ENCODE results near the gene DSP. TPM values are rescaled to one million over a fixed set of nuclear protein-coding genes. Genes with fewer than 3 reads are reported as not detected.

The DSP gene
- total RNA-seq, 1 donor from 2014 or later = 76.0 TPM

GRCh38 chr6:7534192-7534591, 7.3 kb upstream of the DSP start:
- no peak for DNase-seq (ENCODE audit: low read depth in 2 of 2)

DNA sequence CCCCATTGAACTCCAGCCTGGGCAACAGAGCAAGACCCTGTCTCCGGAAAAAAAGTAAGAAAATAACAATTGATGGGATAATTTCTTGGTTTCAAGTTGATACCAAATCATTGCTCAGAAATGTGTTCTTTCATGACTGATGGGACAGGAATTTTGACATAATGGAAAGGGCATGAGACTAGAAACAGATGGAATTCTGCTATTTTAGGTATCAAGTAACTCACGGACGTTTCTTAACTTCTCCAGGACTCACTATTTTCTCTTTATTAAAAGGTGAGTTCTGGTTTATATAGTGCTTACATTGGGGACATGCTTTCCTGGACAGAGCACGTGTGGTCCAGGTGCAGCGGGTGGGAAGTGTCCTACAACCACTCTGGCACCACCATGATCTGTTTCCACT, 6.0 kb upstream of the DSP start:
- DNase-seq (ENCODE audit: low read depth in 2 of 2) = no peak

DNA sequence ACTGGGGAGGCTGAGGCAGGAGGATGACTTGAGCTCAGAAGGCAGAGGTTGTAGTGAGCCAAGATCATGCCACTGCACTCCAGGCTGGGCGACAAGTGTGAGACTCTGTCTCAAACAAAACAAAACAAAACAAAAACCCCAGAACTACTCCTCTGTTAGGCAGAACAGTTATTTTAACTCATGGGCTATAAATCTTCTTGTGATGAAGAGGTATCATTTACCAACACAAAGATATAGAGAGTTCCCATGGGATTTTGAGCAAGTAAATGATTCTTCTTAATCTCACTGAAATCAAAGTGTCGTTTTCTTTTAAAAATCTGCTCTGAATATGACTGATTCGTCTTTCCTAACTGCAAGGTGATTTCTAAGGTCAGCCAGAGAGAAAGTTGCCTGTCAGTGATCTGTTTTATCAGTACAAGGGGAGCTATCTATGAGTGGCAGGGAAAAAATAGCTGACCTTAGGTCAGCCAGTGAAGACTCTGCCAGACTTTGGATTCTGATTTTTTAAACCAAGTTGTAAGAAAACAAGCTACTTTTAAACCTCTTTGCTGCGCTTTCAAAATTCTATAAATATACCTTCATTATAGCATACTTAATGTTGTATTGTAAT, 3.8 kb upstream of the DSP start:
- DNase-seq (ENCODE audit: low read depth in 2 of 2) = no peak

DNA sequence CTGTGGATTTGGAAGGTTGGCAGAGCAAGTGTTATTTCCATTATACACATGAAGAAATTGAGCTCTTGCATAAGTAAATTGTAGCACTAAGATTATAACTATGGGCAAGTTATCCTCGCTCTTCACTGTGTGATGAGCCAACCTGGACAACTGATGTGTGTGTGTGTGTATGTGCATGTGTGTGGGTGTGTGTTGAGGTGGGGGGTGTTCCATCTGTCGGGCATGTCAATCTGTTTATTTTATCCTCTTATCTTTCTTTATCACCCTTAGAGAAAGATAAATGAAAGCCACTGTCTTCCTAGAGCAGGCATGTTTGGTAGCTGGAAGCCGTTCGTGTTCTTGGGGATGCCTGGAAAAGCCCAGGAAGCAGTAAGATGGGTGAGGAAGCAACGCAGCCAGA, 3.0 kb upstream of the DSP start:
- DNase-seq (ENCODE audit: low read depth in 2 of 2) = no peak

DNA sequence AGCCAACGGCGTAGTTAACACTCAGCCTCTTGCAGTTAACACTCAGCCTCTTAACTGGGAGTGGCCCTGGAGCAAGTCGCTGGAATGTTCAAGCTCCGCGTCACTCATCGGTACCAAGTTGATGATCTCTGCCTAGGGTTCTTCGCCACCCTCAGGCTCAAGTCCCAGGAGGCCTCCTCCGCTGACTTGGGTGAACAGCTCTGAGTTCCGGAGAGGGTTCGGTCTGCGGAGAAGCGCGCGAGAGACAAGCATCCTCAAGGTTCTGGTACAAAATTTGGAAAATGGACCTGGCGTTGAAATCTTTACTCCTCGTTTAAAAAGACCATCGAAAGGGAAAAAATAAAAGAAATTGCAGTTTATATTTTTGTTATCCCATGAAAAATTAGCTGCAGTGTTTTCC, 876 bp upstream of the DSP start:
- no peak for DNase-seq (ENCODE audit: low read depth in 2 of 2)

DNA sequence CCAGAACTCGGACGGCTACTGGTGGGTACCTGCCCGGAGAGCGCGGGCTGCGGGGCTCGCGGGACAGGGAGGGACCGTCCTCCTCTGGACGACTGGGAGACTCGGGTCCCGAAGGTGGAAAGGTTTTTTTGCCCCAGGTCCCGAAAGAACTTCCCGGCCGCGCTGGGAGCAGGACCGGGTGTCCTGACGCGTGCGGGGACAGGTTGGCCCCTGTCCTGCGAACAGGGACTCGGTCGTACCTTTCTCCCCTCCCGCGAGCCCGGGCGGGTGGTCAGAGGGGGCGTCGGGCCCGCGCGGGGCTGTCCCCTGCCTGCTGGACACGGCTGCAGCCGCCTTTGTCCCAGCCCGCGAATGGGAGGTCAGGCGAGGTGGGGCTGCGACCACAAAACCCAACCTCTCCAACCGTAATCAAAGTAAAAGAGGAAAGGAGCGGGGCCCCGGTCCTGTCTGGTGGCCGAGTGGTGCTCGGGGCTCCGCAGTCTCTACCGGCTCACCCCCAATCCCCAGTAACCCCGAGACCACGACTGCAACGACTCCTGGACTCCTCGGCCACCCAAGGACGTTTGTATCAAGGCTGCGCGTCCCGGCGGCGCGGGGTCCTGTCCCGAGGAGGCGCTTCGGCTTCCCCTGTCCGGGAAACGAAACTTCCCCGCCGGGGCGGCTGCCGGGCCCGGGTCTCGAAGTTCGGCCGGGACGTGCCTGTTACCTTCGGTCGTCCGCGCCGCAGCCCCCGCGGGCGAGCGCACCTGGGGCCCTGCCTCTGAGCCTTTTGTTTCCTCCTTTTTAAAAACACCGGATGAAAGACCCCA, 798 bp downstream of the DSP start:
- DNase-seq (ENCODE audit: low read depth in 2 of 2) = peak; percentile 16 to 31

GRCh38 chr6:7542874-7543624, 1.6 kb downstream of the DSP start:
- DNase-seq (ENCODE audit: low read depth in 2 of 2) = peak; percentile 4 to 42

- DNase-seq (ENCODE audit: low read depth in 2 of 2) = no peak
Measured at GRCh38 chr6:7543789-7544424, 2.4 kb downstream of the DSP start.

- no peak for DNase-seq (ENCODE audit: low read depth in 2 of 2)
Measured at GRCh38 chr6:7544597-7544996, 3.1 kb downstream of the DSP start.

- no peak for DNase-seq (ENCODE audit: low read depth in 2 of 2)
Measured at GRCh38 chr6:7545316-7546019, 4.0 kb downstream of the DSP start.

DNA sequence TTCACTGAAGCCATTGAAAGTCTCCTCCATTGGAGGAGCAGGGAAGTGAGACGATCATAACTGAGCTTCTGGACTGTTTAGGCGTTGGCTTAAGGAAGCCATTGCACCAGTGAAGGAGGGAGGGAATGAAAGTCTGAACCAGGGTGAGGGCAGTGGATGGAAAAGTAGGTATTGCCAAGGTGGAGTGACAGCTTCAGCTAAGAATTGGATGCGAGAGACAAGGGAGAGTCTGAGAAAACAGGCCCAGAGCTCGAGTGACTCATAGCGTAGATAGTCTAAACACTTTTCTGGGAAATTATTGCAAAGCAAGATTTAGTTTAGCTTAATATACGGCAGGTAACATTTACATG, 4.5 kb downstream of the DSP start:
- no peak for DNase-seq (ENCODE audit: low read depth in 2 of 2)

GRCh38 chr6:7546383-7546782, 4.9 kb downstream of the DSP start:
- no peak for DNase-seq (ENCODE audit: low read depth in 2 of 2)

DNA sequence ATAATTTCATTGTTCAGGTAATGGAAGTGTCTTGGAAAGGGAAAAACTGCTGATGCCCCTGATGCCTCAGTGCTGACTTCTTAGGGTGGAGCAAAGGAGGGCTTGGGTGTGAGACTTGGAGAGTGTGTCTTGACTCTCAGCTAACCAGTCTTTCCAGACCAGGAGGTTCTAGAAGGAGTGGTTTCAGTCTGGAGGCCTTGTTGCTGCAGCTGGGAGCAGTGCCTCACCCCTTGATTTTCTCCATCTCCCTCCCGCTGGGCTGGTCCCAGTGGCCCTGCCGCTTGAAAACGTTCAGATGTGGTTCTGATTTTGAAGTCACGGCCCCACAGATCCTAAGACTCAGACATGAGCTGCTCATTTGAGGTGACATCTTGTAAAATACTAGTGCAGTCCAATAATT, 5.4 kb downstream of the DSP start:
- DNase-seq (ENCODE audit: low read depth in 2 of 2) = no peak

GRCh38 chr6:7547315-7547714, 5.8 kb downstream of the DSP start:
- DNase-seq (ENCODE audit: low read depth in 2 of 2) = no peak

GRCh38 chr6:7550433-7550801, 8.9 kb downstream of the DSP start:
- DNase-seq (ENCODE audit: low read depth in 2 of 2) = no peak

DNA sequence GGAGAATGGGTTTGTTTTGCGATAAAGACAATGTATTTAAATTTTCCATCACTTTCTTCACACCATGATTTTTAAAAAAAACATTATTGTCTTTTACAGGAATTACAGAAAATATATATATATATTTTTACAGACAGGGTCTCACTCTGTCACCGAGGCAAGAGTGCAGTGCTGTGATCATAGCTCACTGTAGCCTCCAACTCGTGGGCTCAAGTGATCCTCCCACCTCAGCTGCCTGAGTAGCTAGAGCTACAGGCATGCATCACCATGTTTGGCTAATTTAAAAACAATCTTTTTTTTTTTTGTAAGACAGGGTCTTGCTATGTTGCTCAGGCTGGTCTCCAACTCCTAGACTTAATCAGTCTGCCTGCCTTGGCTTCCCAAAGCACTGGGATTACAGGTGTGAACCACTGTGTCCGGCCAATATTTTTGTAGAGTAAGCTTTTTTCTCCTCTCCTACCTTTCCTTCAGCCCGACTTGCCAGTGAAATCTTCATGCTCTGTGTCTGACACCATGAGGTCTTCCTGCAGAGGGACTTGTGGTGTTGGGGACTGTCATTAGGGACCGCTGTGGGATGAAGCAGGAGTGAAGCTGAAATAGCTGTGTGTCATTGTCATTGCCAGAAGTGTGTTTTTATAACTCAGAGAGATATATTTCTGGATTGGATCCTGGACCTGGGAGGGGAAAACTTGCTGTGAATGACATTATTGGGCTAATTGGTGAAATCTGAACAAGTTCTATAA, 13.2 kb downstream of the DSP start:
- DNase-seq (ENCODE audit: low read depth in 2 of 2) = no peak

- no peak for DNase-seq (ENCODE audit: low read depth in 2 of 2)
Measured at GRCh38 chr6:7555671-7556070, 14.2 kb downstream of the DSP start.

- no peak for DNase-seq (ENCODE audit: low read depth in 2 of 2)
Measured at GRCh38 chr6:7556394-7557106, 15.1 kb downstream of the DSP start.

DNA sequence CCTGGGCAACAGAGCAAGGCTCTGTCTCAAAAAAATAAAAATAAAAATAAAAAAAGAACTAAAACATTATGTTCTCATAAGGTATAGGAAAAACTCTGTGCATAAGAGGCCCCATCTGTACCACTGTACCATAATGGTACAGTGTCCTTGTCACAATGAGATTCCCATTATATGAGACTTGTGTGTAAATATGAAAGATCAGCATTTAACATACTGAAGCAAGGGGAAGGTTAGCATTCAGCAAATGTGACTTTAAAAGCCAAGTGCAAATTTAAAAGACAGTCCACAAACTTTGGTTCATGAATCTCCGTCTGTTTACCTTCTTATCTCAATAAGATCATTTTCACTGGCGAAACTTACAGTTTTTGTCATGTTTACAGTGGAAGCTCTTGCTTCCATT, 16.2 kb downstream of the DSP start:
- DNase-seq (ENCODE audit: low read depth in 2 of 2) = no peak

DNA sequence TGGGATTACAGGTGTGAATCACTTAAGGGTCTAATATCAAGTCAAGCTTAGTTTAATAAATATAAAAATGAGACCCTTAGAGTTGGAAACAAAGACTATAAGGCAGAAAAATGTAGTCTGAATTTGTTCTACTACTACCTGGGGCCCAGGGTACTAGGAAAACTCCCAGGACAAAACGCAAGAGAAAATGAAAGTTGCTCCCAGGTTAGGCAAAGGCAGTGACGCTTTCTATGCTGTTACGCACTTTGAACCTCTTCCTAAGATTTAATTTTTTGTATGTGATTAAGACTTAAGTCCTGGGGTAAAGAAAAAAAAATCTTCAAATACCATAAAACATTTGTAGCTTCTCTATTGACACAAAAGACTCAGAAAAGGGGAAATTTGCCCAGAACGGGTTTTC, 17.3 kb downstream of the DSP start:
- no peak for DNase-seq (ENCODE audit: low read depth in 2 of 2)

All from lung microvascular endothelial cell (primary cell).